ENCODE measurements around the gene ORAI3. TPM values are rescaled to one million over a fixed set of nuclear protein-coding genes. Genes with fewer than 3 reads are reported as not detected.
A peak's percentile ranks its signal among the peaks of the same experiment; 100 is the strongest.

The ORAI3 gene
- total and polyA plus RNA-seq, 2 of the 13 experiments (the other 11 are each of a cell fraction or from before 2014, with no cell fraction given): 11.4 to 32.0 TPM

- TF ChIP-seq ZBTB38 (CRISPR knock-in tag; IDR thresholded peaks at IDR 0.05) (peak; percentile 57; the same call in 1 of the 2 replicates), NCOA1 (CRISPR knock-in tag; IDR thresholded peaks at IDR 0.05) (no peak), ZKSCAN8 (CRISPR knock-in tag; IDR thresholded peaks at IDR 0.05; ENCODE audit: borderline replicate concordance) (no peak), ZSCAN22 (CRISPR knock-in tag; IDR thresholded peaks at IDR 0.05) (peak; percentile 95), ATF7-NPFF (CRISPR knock-in tag; IDR thresholded peaks at IDR 0.05; ENCODE audit: low read depth) (peak; percentile 62; the same call in 1 of the 2 replicates), TGIF2 (CRISPR knock-in tag; IDR thresholded peaks at IDR 0.05) (no peak), ZBTB1 (CRISPR knock-in tag; IDR thresholded peaks at IDR 0.05; ENCODE audit: borderline replicate concordance) (no peak), ARNTL (CRISPR knock-in tag; IDR thresholded peaks at IDR 0.05) (peak; percentile 65; the same call in 1 of the 2 replicates), PAX8 (CRISPR knock-in tag; IDR thresholded peaks at IDR 0.05; ENCODE audit: borderline replicate concordance) (peak; percentile 63; the same call in 1 of the 2 replicates), ZNF878 (CRISPR knock-in tag; IDR thresholded peaks at IDR 0.05) (peak; percentile 42; the same call in 1 of the 2 replicates), HIC2 (CRISPR knock-in tag; IDR thresholded peaks at IDR 0.05; ENCODE audit: low read depth) (peak; percentile 68; the same call in 1 of the 2 replicates), ZNF780A (CRISPR knock-in tag; IDR thresholded peaks at IDR 0.05) (no peak), BRCA1 (CRISPR knock-in tag; IDR thresholded peaks at IDR 0.05) (no peak), ZNF704 (CRISPR knock-in tag; IDR thresholded peaks at IDR 0.05; ENCODE audit: borderline replicate concordance) (0 out of 2 replicates have a peak, but pooled peaks have one; percentile 36), ZNF501 (CRISPR knock-in tag; IDR thresholded peaks at IDR 0.05) (peak; percentile 1; the same call in 1 of the 2 replicates), ESRRA (CRISPR knock-in tag; IDR thresholded peaks at IDR 0.05; ENCODE audit: low read depth) (peak; percentile 98), ZNF230 (CRISPR knock-in tag; IDR thresholded peaks at IDR 0.05) (0 out of 2 replicates have a peak, but pooled peaks have one; percentile 68), NCOR1 (IDR thresholded peaks at IDR 0.05; ENCODE audit: borderline replicate concordance, low read length) (peak; percentile 84), ZNF607 (CRISPR knock-in tag; IDR thresholded peaks at IDR 0.05; ENCODE audit: borderline replicate concordance) (peak; percentile 40; the same call in 1 of the 2 replicates), SRSF1 (optimal IDR thresholded peaks at IDR 0.05; ENCODE audit: low read depth, low read length) (no peak), DPF2 (CRISPR knock-in tag; IDR thresholded peaks at IDR 0.05; ENCODE audit: borderline replicate concordance, low read depth) (peak; percentile 80), MTF1 (CRISPR knock-in tag; IDR thresholded peaks at IDR 0.05) (no peak), SMAD1 (CRISPR knock-in tag; IDR thresholded peaks at IDR 0.05; ENCODE audit: borderline replicate concordance, low read depth) (0 out of 2 replicates have a peak, but pooled peaks have one; percentile 77), ZNF547 (CRISPR knock-in tag; IDR thresholded peaks at IDR 0.05) (0 out of 2 replicates have a peak, but pooled peaks have one; percentile 44), ZBTB34 (CRISPR knock-in tag; IDR thresholded peaks at IDR 0.05) (no peak; the same call in 1 of the 2 replicates)
These were observed 50.2 kb downstream of the ORAI3 start (continued) for GRCh38 chr16:30998852-30999761.
